Measurements from ENCODE around the gene SFXN5.

- no peak for TF ChIP-seq POLR2A (IDR thresholded peaks at IDR 0.05)
- no peak for TF ChIP-seq CTCF (IDR thresholded peaks at IDR 0.05)
Observed at GRCh38 chr2:72954376-72955227, 116.9 kb downstream of the SFXN5 start.
